Peyer's patch (tissue), 4 donors: Measurements from ENCODE around the gene NDUFV1. TPM values are rescaled to one million over a fixed set of nuclear protein-coding genes. Genes with fewer than 3 reads are reported as not detected.

ENCODE experiments used
- DNase-seq, 3 donors: peaks; one replicate each; pipeline ENCODE4 v3.0.0-alpha.2; 2017 to 2019
- H3K27ac ChIP-seq, 4 donors: fragments of 200-600 bp; sonication (generic); one replicate each; pipeline ENCODE4 v1.5.1; 2016 to 2019
- H3K27me3 ChIP-seq, 2 donors: fragments of 200-600 bp; sonication (generic); one replicate each; pipeline ENCODE4 v1.5.1; 2019
- H3K36me3 ChIP-seq, 3 donors: fragments of 200-600 bp; sonication (generic); one replicate each; pipeline ENCODE4 v1.5.1; 2016 to 2019
- H3K4me1 ChIP-seq, 4 donors: fragments of 200-600 bp; sonication (generic); one replicate each; pipeline ENCODE4 v1.5.1; 2016 to 2019
- H3K4me3 ChIP-seq, 4 donors: fragments of 200-600 bp; sonication (generic); 1 replicate in 3 of 4; 2 replicates in 1 of 4; pipeline ENCODE4 v1.5.1; 2016 to 2019; ENCODE audit warnings: mild to moderate bottlenecking in 1 of 4
- H3K9me3 ChIP-seq, 4 donors: fragments of 200-600 bp; sonication (generic); one replicate each; pipeline ENCODE4 v1.5.1; 2016 to 2019; ENCODE audit warnings: mild to moderate bottlenecking in 1 of 4
- POLR2A ChIP-seq, 2 donors: fragments of 450-650 bp; IDR thresholded peaks; one replicate each; pipeline ENCODE4 v1.5.1; 2017; ENCODE audit warnings: antibody characterized with exemption in 2 of 2, mild to moderate bottlenecking in 2 of 2, moderate library complexity in 2 of 2
- total RNA-seq, 4 donors: library from RNA; depleted of rRNA; stranded (reverse); fragments of >200 nt; gene quantifications; one replicate each; pipeline ENCODE4 v1.1.0, GENCODE V29; 2016
- TF ChIP-seq, protein P1 (sequence below), 6 experiments: fragments of 450-650 bp in 4 of 6; fragments of 200-600 bp in 2 of 6; sonication (generic) in 1 of 6; IDR thresholded peaks; one replicate each; pipeline ENCODE4 v1.5.1; 2017 to 2019; ENCODE audit warnings: antibody characterized with exemption in 6 of 6, mild to moderate bottlenecking in 3 of 6, moderate library complexity in 1 of 6

The NDUFV1 gene
- total RNA-seq, 4 donors from 2014 or later, result 297 to 532 (median 329) TPM

DNA sequence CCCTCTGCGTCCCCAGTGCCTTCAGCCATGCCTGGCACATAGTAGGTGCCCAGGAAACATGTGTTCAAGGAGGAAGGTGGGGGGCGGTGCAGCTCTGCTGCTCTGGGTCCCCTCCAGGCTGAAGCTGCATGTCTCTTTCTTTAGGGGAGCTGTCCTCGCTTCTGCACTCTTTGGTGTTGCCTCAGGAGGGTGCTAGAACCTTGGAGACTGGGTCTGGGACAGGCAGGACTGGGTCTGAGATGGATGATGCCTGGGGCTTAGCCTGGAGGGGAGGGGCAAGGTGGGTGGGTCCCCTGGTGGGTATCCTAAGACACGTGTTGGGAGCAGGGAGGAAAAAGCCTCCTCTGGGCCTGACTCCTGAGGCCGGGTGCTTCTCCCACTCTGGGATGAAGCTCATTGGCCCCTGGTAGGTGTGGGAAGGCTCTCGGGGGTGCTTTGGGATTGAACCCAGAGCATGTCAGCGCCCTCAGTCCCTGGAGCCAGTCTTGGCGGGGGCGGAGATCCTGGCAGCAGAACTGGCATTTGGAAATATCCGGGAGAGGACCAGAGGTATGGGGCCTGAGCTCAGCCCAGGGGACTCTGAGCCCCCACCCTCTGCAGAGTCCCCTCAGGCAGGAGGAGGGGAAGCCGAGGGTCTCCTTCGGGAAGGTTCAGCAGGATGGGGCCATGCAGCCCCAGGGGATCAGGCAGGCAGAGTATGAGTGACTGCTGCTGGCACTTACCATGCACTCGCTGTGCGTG lies 29.8 kb upstream of the NDUFV1 start:
- no peak for DNase-seq
- Histone ChIP-seq H3K36me3 (no peaks in the 10 kb centered on the region), H3K4me3 (no peak overlapping the region), H3K4me1 (peaks cover 0 to 5% (median 1%) of the 10 kb centered on the region in 4 donors), H3K27ac (no peak overlapping the region), H3K9me3 (no peaks in the 10 kb centered on the region), H3K27me3 (no peaks in the 10 kb centered on the region)
- TF ChIP-seq POLR2A (IDR thresholded peaks at IDR 0.05), result no peak
- TF ChIP-seq, protein P1, sequence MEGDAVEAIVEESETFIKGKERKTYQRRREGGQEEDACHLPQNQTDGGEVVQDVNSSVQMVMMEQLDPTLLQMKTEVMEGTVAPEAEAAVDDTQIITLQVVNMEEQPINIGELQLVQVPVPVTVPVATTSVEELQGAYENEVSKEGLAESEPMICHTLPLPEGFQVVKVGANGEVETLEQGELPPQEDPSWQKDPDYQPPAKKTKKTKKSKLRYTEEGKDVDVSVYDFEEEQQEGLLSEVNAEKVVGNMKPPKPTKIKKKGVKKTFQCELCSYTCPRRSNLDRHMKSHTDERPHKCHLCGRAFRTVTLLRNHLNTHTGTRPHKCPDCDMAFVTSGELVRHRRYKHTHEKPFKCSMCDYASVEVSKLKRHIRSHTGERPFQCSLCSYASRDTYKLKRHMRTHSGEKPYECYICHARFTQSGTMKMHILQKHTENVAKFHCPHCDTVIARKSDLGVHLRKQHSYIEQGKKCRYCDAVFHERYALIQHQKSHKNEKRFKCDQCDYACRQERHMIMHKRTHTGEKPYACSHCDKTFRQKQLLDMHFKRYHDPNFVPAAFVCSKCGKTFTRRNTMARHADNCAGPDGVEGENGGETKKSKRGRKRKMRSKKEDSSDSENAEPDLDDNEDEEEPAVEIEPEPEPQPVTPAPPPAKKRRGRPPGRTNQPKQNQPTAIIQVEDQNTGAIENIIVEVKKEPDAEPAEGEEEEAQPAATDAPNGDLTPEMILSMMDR (IDR thresholded peaks at IDR 0.05), result peak in 1 of 6 experiments; percentile 6

DNA sequence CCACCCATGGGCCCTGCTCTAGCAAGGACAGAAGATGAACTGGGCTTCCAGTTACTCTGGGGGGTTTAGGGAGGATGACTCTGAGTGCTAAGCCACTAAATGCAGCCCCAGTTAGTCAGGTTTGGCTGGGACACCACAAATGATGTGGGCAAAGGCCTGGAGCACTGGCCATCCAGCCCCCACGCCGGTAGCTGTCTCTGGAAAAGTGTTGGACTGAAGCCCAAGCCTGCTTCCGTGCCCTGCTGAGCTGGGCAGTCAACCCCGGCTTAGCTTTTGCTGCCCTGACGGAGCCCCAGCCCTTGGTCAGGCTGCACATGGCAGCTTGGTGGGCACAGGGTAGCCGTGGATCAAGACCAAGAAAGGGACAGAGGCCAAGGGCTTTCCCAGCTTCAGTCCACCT lies 28.8 kb upstream of the NDUFV1 start:
- Histone ChIP-seq H3K27me3 (no peaks in the 10 kb centered on the region), H3K9me3 (no peaks in the 10 kb centered on the region), H3K4me1 (peaks cover 0 to 14% (median 4%) of the 10 kb centered on the region in 4 donors), H3K27ac (no peak overlapping the region), H3K36me3 (no peaks in the 10 kb centered on the region), H3K4me3 (no peak overlapping the region)
- no peak for TF ChIP-seq POLR2A (IDR thresholded peaks at IDR 0.05)
- TF ChIP-seq, protein P1 (IDR thresholded peaks at IDR 0.05), result no peak
- no peak for DNase-seq

DNA sequence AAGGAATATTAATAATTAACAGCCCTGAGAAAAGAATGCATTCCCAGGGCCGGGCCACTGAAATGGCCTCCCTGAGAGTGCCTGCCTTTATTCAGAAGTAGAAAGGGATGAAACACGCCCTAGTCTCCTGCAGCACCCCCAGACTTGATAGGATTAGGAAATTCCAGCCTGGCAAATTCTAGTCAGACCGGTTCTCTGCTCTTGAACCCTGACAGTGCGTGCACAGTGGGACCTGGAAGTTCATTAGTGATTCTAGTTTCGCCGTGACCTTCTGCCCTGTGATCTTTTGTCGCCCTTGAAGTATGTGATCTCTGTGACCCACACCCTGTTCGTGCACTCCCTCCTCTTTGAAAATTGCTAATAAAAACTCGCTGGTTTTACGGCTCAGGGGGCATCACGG lies 25.3 kb upstream of the NDUFV1 start:
- Histone ChIP-seq H3K27ac (peak overlapping the region in 2 of 4 donors; percentile 13 to 73), H3K27me3 (no peaks in the 10 kb centered on the region), H3K4me1 (peaks cover 0 to 27% (median 14%) of the 10 kb centered on the region in 4 donors), H3K36me3 (peaks cover 0 to 9% (median 0%) of the 10 kb centered on the region in 3 donors), H3K9me3 (no peaks in the 10 kb centered on the region), H3K4me3 (no peak overlapping the region)
- DNase-seq, result peak in 1 of 3 donors; percentile 69
- no peak for TF ChIP-seq POLR2A (IDR thresholded peaks at IDR 0.05)
- TF ChIP-seq, protein P1 (IDR thresholded peaks at IDR 0.05), result no peak

DNA sequence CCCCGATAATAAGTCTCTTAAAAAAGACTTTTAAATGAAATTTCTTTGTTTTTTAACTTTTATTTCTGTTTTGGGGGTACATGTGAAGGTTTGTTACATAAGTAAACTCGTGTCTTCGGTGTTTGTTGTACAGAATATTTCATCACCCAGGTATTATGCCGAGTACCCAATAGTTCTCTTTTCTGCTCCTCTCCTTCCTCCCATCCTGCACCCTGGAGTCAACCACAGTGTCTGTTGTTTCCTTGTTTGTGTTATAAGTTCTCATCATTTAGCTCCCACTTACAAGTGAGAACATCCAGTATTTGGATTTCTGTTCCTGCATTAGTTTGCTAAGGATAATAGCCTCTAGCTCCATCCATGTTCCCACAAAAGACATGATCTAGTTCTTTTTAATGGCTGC lies 24.7 kb upstream of the NDUFV1 start:
- peaks cover 0 to 9% (median 0%) of the 10 kb centered on the region in 3 donors for H3K36me3 ChIP-seq
- H3K4me1 ChIP-seq, result peaks cover 0 to 27% (median 14%) of the 10 kb centered on the region in 4 donors
- TF ChIP-seq, protein P1 (IDR thresholded peaks at IDR 0.05), result no peak
- TF ChIP-seq POLR2A (IDR thresholded peaks at IDR 0.05), result no peak
- no peak overlapping the region for H3K4me3 ChIP-seq
- no peak for DNase-seq
- H3K27ac ChIP-seq, result peak overlapping the region in 2 of 4 donors; percentile 13 to 73
- no peaks in the 10 kb centered on the region for H3K27me3 ChIP-seq
- H3K9me3 ChIP-seq, result no peaks in the 10 kb centered on the region

DNA sequence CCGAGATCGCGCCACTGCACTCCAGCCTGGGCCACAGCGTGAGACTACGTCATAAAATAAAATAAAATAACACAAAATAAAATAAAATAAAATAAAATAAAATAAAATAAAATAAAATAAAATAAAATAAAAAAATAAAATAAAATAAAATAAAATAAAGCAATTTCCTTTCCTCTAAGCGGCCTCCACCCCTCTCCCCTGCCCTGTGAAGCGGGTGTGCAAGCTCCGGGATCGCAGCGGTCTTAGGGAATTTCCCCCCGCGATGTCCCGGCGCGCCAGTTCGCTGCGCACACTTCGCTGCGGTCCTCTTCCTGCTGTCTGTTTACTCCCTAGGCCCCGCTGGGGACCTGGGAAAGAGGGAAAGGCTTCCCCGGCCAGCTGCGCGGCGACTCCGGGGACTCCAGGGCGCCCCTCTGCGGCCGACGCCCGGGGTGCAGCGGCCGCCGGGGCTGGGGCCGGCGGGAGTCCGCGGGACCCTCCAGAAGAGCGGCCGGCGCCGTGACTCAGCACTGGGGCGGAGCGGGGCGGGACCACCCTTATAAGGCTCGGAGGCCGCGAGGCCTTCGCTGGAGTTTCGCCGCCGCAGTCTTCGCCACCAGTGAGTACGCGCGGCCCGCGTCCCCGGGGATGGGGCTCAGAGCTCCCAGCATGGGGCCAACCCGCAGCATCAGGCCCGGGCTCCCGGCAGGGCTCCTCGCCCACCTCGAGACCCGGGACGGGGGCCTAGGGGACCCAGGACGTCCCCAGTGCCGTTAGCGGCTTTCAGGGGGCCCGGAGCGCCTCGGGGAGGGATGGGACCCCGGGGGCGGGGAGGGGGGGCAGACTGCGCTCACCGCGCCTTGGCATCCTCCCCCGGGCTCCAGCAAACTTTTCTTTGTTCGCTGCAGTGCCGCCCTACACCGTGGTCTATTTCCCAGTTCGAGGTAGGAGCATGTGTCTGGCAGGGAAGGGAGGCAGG lies 23.2 kb upstream of the NDUFV1 start, which contains the start of gene GSTP1:
Gene GSTP1, plus strand, starts transcription at position 566 of the 958 bp plus-strand sequence. Its CDS starts 32 bp downstream, at position 598.
- peak; percentile 86 to 94 (median 90) for DNase-seq
- TF ChIP-seq POLR2A (IDR thresholded peaks at IDR 0.05), result peak; percentile 81 to 84
- TF ChIP-seq, protein P1 (IDR thresholded peaks at IDR 0.05), result peak; percentile 57 to 85 (median 72)
- Histone ChIP-seq H3K27ac (peak within 1 kb of the TSS; percentile 86 to 96 (median 90)), H3K36me3 (peaks cover 0 to 9% (median 0%) of the 10 kb centered on the region in 3 donors), H3K27me3 (no peaks in the 10 kb centered on the region), H3K9me3 (no peaks in the 10 kb centered on the region), H3K4me3 (peak within 1 kb of the TSS; percentile 46 to 67 (median 55)), H3K4me1 (peaks cover 0 to 27% (median 15%) of the 10 kb centered on the region in 4 donors)
